Breast epithelium (tissue), 4 donors: ENCODE measurements around the gene KRT76. TPM values are rescaled to one million over a fixed set of nuclear protein-coding genes. Genes with fewer than 3 reads are reported as not detected.

Experiments
- DNase-seq, 2 donors: peaks; one replicate each; pipeline ENCODE4 v3.0.0-alpha.2; 2019; ENCODE audit warnings: low spot score in 2 of 2
- H3K27ac ChIP-seq, 2 donors: fragments of 200-600 bp; sonication (generic) in 1 of 2; one replicate each; pipeline ENCODE4 v1.5.1; 2016 to 2019; ENCODE audit warnings: mild to moderate bottlenecking in 1 of 2
- H3K27me3 ChIP-seq, 2 donors: fragments of 200-600 bp; sonication (generic) in 1 of 2; one replicate each; pipeline versions ENCODE4 v1.5.1 to v1.6.0; 2017 to 2019; ENCODE audit warnings: control low read depth in 1 of 2, mild to moderate bottlenecking in 1 of 2
- H3K36me3 ChIP-seq: fragments of 200-600 bp; one replicate; pipeline ENCODE4 v1.5.1; 2019
- H3K4me1 ChIP-seq, 2 donors: fragments of 200-600 bp; sonication (generic); one replicate each; pipeline ENCODE4 v1.5.1; 2016 to 2019; ENCODE audit warnings: control low read depth in 1 of 2
- H3K4me3 ChIP-seq, 3 donors: fragments of 200-600 bp; sonication (generic); 1 replicate in 2 of 3; 2 replicates in 1 of 3; pipeline ENCODE4 v1.5.1; 2016 to 2019; ENCODE audit warnings: mild to moderate bottlenecking in 3 of 3, moderate library complexity in 2 of 3
- H3K9me3 ChIP-seq, 2 donors: fragments of 200-600 bp; sonication (generic) in 1 of 2; one replicate each; pipeline ENCODE4 v1.5.1; 2016 to 2019; ENCODE audit warnings: control low read depth in 1 of 2
- POLR2A ChIP-seq: fragments of 450-650 bp; IDR thresholded peaks from one replicate; pipeline ENCODE4 v1.6.1; 2016; ENCODE audit warnings: antibody characterized with exemption, mild to moderate bottlenecking, moderate library complexity
- POLR2AphosphoS5 ChIP-seq, 3 donors: sonication (generic); formaldehyde crosslinking; IDR thresholded peaks; one replicate each; pipeline ENCODE4 v1.6.1; 2017; ENCODE audit warnings: antibody characterized with exemption in 3 of 3
- intact Hi-C: fragments of 100-400 bp; cut with DNase I; formaldehyde crosslinking; loops from one replicate; pipeline ENCODE4 v1.15.1; 2023; ENCODE audit warnings: low total_unique reads
- total RNA-seq, 3 donors: library from RNA; depleted of rRNA; stranded (reverse); fragments of >200 nt; gene quantifications; one replicate each; pipeline ENCODE4 v1.1.0, GENCODE V29; 2016
- TF ChIP-seq, protein P1 (sequence below), 3 donors: fragments of 450-650 bp; IDR thresholded peaks; one replicate each; pipeline ENCODE4 v1.5.1; 2016 to 2017; ENCODE audit warnings: antibody characterized with exemption in 3 of 3, mild to moderate bottlenecking in 3 of 3, moderate library complexity in 3 of 3

Gene KRT76
- total RNA-seq, 3 donors from 2014 or later, result not detected

GRCh38 chr12:52798003-52798670 lies 21.0 kb upstream of the KRT76 start:
- no peak for DNase-seq
- Histone ChIP-seq H3K9me3 (no peaks in the 10 kb centered on the region), H3K4me1 (no peaks in the 10 kb centered on the region), H3K27me3 (no peaks in the 10 kb centered on the region), H3K36me3 (no peaks in the 10 kb centered on the region), H3K4me3 (no peak overlapping the region), H3K27ac (no peak overlapping the region)
- TF ChIP-seq POLR2A, result no peak
- TF ChIP-seq POLR2AphosphoS5 (IDR thresholded peaks at IDR 0.05), result no peak
- TF ChIP-seq, protein P1, sequence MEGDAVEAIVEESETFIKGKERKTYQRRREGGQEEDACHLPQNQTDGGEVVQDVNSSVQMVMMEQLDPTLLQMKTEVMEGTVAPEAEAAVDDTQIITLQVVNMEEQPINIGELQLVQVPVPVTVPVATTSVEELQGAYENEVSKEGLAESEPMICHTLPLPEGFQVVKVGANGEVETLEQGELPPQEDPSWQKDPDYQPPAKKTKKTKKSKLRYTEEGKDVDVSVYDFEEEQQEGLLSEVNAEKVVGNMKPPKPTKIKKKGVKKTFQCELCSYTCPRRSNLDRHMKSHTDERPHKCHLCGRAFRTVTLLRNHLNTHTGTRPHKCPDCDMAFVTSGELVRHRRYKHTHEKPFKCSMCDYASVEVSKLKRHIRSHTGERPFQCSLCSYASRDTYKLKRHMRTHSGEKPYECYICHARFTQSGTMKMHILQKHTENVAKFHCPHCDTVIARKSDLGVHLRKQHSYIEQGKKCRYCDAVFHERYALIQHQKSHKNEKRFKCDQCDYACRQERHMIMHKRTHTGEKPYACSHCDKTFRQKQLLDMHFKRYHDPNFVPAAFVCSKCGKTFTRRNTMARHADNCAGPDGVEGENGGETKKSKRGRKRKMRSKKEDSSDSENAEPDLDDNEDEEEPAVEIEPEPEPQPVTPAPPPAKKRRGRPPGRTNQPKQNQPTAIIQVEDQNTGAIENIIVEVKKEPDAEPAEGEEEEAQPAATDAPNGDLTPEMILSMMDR (IDR thresholded peaks at IDR 0.05), result no peak
- intact Hi-C loops, result loop anchor here (10.0 kb wide), 1 partner anchor 47 kb away; the partner anchor contains the start of gene KRT78

DNA sequence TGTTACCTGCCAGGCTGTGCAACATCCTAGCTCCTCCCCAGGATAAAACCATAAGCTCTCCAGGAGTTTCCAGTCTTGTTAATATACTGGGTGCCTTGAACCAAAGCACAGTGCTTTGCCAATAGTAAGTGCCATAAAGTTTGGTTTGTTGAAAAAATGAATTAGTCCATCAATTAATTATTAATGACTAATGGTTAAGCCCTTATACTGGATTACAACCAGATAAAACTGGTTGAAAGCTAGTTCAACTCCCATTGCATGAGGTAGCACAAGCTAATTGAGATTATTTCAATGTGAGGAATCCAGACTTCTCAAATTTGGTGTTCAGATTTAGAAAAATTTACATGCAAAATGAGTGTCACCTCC lies 20.4 kb upstream of the KRT76 start:
- Histone ChIP-seq H3K27ac (no peak overlapping the region), H3K27me3 (no peaks in the 10 kb centered on the region), H3K9me3 (no peaks in the 10 kb centered on the region), H3K4me1 (no peaks in the 10 kb centered on the region), H3K4me3 (no peak overlapping the region), H3K36me3 (no peaks in the 10 kb centered on the region)
- no peak for DNase-seq
- intact Hi-C loops, result loop anchor here (10.0 kb wide), 1 partner anchor 47 kb away; the partner anchor contains the start of gene KRT78
- TF ChIP-seq, protein P1 (IDR thresholded peaks at IDR 0.05), result no peak
- no peak for TF ChIP-seq POLR2A
- TF ChIP-seq POLR2AphosphoS5 (IDR thresholded peaks at IDR 0.05), result no peak

DNA sequence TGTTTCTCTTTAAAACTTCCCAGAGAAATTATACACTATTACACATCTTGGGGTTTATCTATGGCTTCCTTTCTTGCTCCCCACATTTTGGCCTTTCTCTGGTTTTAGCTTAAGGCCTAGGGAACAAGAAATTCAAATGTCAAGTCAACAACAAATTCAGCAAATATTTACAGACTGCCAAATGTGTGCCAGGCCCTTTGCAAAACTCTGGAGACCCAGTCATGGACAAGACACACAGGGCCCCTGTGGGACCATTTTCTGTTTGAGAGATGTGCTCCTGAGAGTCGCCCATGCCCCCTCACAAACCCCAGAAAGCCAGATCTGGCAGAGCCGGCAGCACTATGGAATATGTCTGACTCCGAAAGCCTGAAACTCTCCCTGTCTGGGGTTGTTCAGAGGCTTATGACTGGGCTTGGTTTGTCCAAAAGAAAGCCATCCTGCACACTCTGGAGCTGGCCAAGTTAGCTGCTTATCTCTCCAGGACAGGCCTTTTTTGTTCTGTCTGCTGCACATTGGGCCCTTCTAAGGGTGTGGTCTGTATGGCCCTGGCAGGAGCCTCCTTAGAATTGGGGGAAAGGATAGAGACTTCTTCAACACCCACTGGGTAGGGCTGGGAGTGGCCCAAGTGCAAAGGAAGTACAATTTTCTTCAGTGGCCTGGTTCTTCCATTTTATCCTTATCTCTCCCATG lies 19.8 kb upstream of the KRT76 start:
- Histone ChIP-seq H3K4me3 (no peak overlapping the region), H3K4me1 (no peaks in the 10 kb centered on the region), H3K36me3 (no peaks in the 10 kb centered on the region), H3K27me3 (no peaks in the 10 kb centered on the region), H3K27ac (no peak overlapping the region), H3K9me3 (no peaks in the 10 kb centered on the region)
- intact Hi-C loops, result loop anchor here (10.0 kb wide), 1 partner anchor 48 kb away; the partner anchor contains the start of gene KRT78
- TF ChIP-seq, protein P1 (IDR thresholded peaks at IDR 0.05), result no peak
- TF ChIP-seq POLR2AphosphoS5 (IDR thresholded peaks at IDR 0.05) (no peak), POLR2A (no peak)
- no peak for DNase-seq

DNA sequence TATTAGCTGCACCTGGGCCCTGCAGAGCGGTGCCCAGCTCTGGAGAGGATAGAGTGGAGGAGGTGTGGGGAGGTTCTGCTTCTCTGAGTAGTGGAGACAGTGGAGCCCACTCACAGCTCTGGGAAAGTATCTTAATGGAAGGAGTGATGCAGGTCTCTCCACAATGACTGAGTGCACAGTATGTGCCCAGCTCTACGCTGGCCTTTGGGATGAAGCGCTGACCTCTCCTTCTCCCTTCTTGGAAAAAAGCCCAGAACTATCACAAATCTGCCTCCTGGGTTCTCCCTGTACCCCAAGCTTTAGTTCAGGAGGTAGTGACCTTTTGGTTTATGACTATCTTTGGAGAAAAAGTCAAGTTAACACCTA lies 19.3 kb upstream of the KRT76 start:
- no peak overlapping the region for H3K4me3 ChIP-seq
- H3K36me3 ChIP-seq, result no peaks in the 10 kb centered on the region
- no peak for DNase-seq
- no peaks in the 10 kb centered on the region for H3K27me3 ChIP-seq
- H3K9me3 ChIP-seq, result no peaks in the 10 kb centered on the region
- H3K27ac ChIP-seq, result no peak overlapping the region
- intact Hi-C loops, result loop anchor here (10.0 kb wide), 1 partner anchor 48 kb away; the partner anchor contains the start of gene KRT78
- H3K4me1 ChIP-seq, result no peaks in the 10 kb centered on the region
- TF ChIP-seq POLR2A (no peak), POLR2AphosphoS5 (IDR thresholded peaks at IDR 0.05) (no peak)
- TF ChIP-seq, protein P1 (IDR thresholded peaks at IDR 0.05), result no peak
